Dermis blood vessel endothelial cell (primary cell): ENCODE data around the gene FAM83C. TPM values are rescaled to one million over a fixed set of nuclear protein-coding genes. Genes with fewer than 3 reads are reported as not detected.

ENCODE experiments used
- total RNA-seq: library from RNA; depleted of rRNA; stranded (reverse); fragments of >200 nt; gene quantifications from 2 replicates; pipeline ENCODE4 v1.2.3, GENCODE V29; 2014

The FAM83C gene
- total RNA-seq, 1 donor from 2014 or later, result not detected

Other genes starting within 250 kb of the FAM83C start
- gene TRPC4AP, start 199.6 kb downstream of the FAM83C start, total RNA-seq, result 90.2 and 100 TPM in 2 replicates
- gene EDEM2, start 145.1 kb downstream of the FAM83C start, total RNA-seq, result 82.9 and 92.2 TPM in 2 replicates
- 124 and 176 TPM in 2 replicates for gene PROCR, start 120.4 kb downstream of the FAM83C start, total RNA-seq
- gene MMP24, start 65.7 kb downstream of the FAM83C start, total RNA-seq, result 0.68 and 0.88 TPM in 2 replicates
- gene MMP24OS, start 14.3 kb downstream of the FAM83C start, total RNA-seq, result 7.3 TPM in 2 replicates
- gene EIF6, start 7.7 kb downstream of the FAM83C start, total RNA-seq, result 147 and 186 TPM in 2 replicates
- 20.4 and 22.6 TPM in 2 replicates for gene UQCC1, start 119.5 kb upstream of the FAM83C start, total RNA-seq
- 0.17 and 0.56 TPM in 2 replicates for gene GDF5, start 145.8 kb upstream of the FAM83C start, total RNA-seq
- 13.4 and 24.2 TPM in 2 replicates for gene CEP250, start 163.2 kb upstream of the FAM83C start, total RNA-seq
- not detected in 2 replicates for gene C20orf173, start 237.2 kb upstream of the FAM83C start, total RNA-seq
- 256 and 484 TPM in 2 replicates for gene ERGIC3, start 249.7 kb upstream of the FAM83C start, total RNA-seq